Measurements from ENCODE around the gene EPS15. TPM values are rescaled to one million over a fixed set of nuclear protein-coding genes. Genes with fewer than 3 reads are reported as not detected.

Gene EPS15
- total and polyA plus RNA-seq, 2 of the 8 experiments (the other 6 are each of a cell fraction or from before 2014, with no cell fraction given), result 15.9 to 57.2 TPM

DNA sequence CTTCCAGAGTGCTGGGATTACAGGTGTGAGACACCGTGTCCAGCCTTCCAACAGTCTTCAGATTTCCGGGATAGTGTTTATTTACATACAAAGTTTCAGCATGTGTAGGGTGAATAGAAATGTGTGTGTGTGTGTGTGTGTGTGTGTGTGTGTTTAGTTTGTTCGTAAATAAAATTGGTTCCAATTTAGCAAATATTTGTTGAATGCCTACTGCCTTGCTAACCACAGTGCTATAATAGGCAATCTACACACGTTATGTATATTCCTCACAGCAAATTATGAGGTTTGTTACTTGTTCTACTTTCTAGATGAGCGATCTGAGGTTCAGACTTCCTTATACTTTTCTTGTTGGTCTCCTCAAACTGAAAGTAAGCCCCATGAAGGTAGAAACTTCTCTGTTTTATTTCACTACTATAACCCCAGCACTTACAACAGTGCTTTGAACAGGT is 32.8 kb upstream of the EPS15 start (continued):
- TF ChIP-seq RAD21 (IDR thresholded peaks at IDR 0.05 in 1 of 2, conservative IDR thresholded peaks at IDR 0.05 in 1 of 2; ENCODE audit: low read depth in 2 of 2, low read length in 2 of 2), result no peak

All from H1 (cell line).